Activated CD4-positive, alpha-beta T cell treated with anti-CD3 and anti-CD28 coated beads for 24 hours (primary cell): ENCODE measurements around the gene CYP2W1.
"Not testable (repeated sequence)": the region's sequence is repeated elsewhere in the genome, so short reads cannot be mapped to it uniquely, and the experiment has no call there.

Experiments
- DNase-seq, 2 donors: peaks; one replicate each; pipeline ENCODE4 v3.0.0-alpha.2; 2020; ENCODE audit warnings: low read depth in 2 of 2

CYP2W1 gene

GRCh38 chr7:983004-983615 is at the start of gene CYP2W1:
Gene CYP2W1, plus strand, starts transcription at chr7:983181. Its CDS starts 31 bp downstream, at chr7:983212.
- DNase-seq = no peak

GRCh38 chr7:934469-935163 is 48.4 kb upstream of the CYP2W1 start:
- DNase-seq = no peak

- no peak for DNase-seq
Measured at GRCh38 chr7:935164-935873, 47.7 kb upstream of the CYP2W1 start.

- no peak for DNase-seq
Measured at GRCh38 chr7:935874-936385, 47.1 kb upstream of the CYP2W1 start.

GRCh38 chr7:936386-937054 is 46.5 kb upstream of the CYP2W1 start:
- DNase-seq = no peak

GRCh38 chr7:937856-938484 is 45.0 kb upstream of the CYP2W1 start:
- no peak for DNase-seq

GRCh38 chr7:938546-939185 is 44.3 kb upstream of the CYP2W1 start:
- DNase-seq = no peak

- no peak for DNase-seq
Measured at GRCh38 chr7:939843-940242, 43.1 kb upstream of the CYP2W1 start.

GRCh38 chr7:940599-941408 is 42.2 kb upstream of the CYP2W1 start:
- DNase-seq = no peak

GRCh38 chr7:943793-944192 is 39.2 kb upstream of the CYP2W1 start:
- DNase-seq = not testable (repeated sequence)

GRCh38 chr7:944744-945143 is 38.2 kb upstream of the CYP2W1 start:
- DNase-seq = no peak

- DNase-seq = no peak
Measured at GRCh38 chr7:945147-945555, 37.8 kb upstream of the CYP2W1 start.

- no peak for DNase-seq
Measured at GRCh38 chr7:945556-946255, 37.3 kb upstream of the CYP2W1 start.

GRCh38 chr7:946256-946996 is 36.6 kb upstream of the CYP2W1 start:
- no peak for DNase-seq

GRCh38 chr7:947391-948210 is 35.4 kb upstream of the CYP2W1 start:
- no peak for DNase-seq

- no peak for DNase-seq
Measured at GRCh38 chr7:949021-949934, 33.7 kb upstream of the CYP2W1 start.
